AG04450 (cell line): ENCODE measurements around the gene PACRG. TPM values are rescaled to one million over a fixed set of nuclear protein-coding genes. Genes with fewer than 3 reads are reported as not detected.

Experiments used
- CTCF ChIA-PET: fragments of 300-600, 350-600 bp; formaldehyde crosslinking; extraction: SDS; loops from one replicate; lab custom pipeline; 2022; ENCODE audit warnings: antibody characterized with exemption, inconsistent platforms; lab: Charles Lee
- POLR2A ChIA-PET: fragments of 350-600 bp; formaldehyde crosslinking; extraction: SDS; loops from one replicate; lab custom pipeline; 2021; ENCODE audit warnings: antibody characterized with exemption, inconsistent platforms; lab: Yijun Ruan, JAX
- DNase-seq: peaks from one replicate; pipeline ENCODE4 v3.0.0-alpha.2; 2011; ENCODE audit warnings: low read depth, low spot score
- H3K27ac ChIP-seq: one replicate; pipeline ENCODE4 v1.5.1; 2012; ENCODE audit warnings: low read depth, low read length, control low read depth
- H3K27me3 ChIP-seq: one replicate; pipeline ENCODE4 v1.6.0; 2012; ENCODE audit warnings: low read length; ENCODE audit not compliant: control insufficient read depth, insufficient read depth
- H3K4me3 ChIP-seq: 2 replicates; pipeline ENCODE4 v1.5.1; 2011; ENCODE audit warnings: mild to moderate bottlenecking, low read depth, low read length, control low read depth
- H3K9me3 ChIP-seq: 2 replicates; pipeline ENCODE4 v1.5.1; 2012; ENCODE audit warnings: low read length; ENCODE audit not compliant: control insufficient read depth, insufficient read depth
- CTCF ChIP-seq: IDR thresholded peaks from 2 replicates; pipeline ENCODE4 v1.5.1; 2011; ENCODE audit warnings: low read depth, low read length, control low read depth, inconsistent platforms
- polyA plus RNA-seq: library from polyadenylated mRNA; depleted of rRNA; stranded (reverse); fragments of >200 nt; gene quantifications from 2 replicates; pipeline ENCODE4 v1.2.3, GENCODE V29; 2011

Gene PACRG
- polyA plus RNA-seq, 1 experiment = not detected

- no peak overlapping the region for H3K4me3 ChIP-seq
- ChIA-PET CTCF (no interaction called here), POLR2A (no interaction called here)
- H3K27ac ChIP-seq = no peak overlapping the region
- DNase-seq = no peak
- no peaks in the 10 kb centered on the region; the same call in 1 of the 2 replicates for H3K9me3 ChIP-seq
- no peaks in the 10 kb centered on the region for H3K27me3 ChIP-seq
- TF ChIP-seq CTCF = no peak
Measured at GRCh38 chr6:162681447-162681846, 46.3 kb upstream of the PACRG start.

GRCh38 chr6:162683135-162683534 is 44.6 kb upstream of the PACRG start:
- H3K27me3 ChIP-seq = no peaks in the 10 kb centered on the region
- DNase-seq = no peak
- TF ChIP-seq CTCF = no peak
- H3K9me3 ChIP-seq = no peaks in the 10 kb centered on the region; the same call in 1 of the 2 replicates
- ChIA-PET CTCF (no interaction called here), POLR2A (no interaction called here)
- no peak overlapping the region for H3K27ac ChIP-seq
- no peak overlapping the region for H3K4me3 ChIP-seq

GRCh38 chr6:162684052-162684451 is 43.7 kb upstream of the PACRG start:
- H3K4me3 ChIP-seq = no peak overlapping the region
- no peaks in the 10 kb centered on the region; the same call in 1 of the 2 replicates for H3K9me3 ChIP-seq
- CTCF ChIA-PET = no interaction called here
- no peak overlapping the region for H3K27ac ChIP-seq
- POLR2A ChIA-PET = no interaction called here
- TF ChIP-seq CTCF = no peak
- no peak for DNase-seq
- H3K27me3 ChIP-seq = no peaks in the 10 kb centered on the region

GRCh38 chr6:162684961-162685360 is 42.8 kb upstream of the PACRG start:
- Histone ChIP-seq H3K4me3 (no peak overlapping the region), H3K9me3 (no peaks in the 10 kb centered on the region; the same call in 1 of the 2 replicates), H3K27ac (no peak overlapping the region), H3K27me3 (no peaks in the 10 kb centered on the region)
- ChIA-PET CTCF (no interaction called here), POLR2A (no interaction called here)
- DNase-seq = no peak
- TF ChIP-seq CTCF = no peak

- POLR2A ChIA-PET = no interaction called here
- H3K4me3 ChIP-seq = no peak overlapping the region
- H3K9me3 ChIP-seq = no peaks in the 10 kb centered on the region; the same call in 1 of the 2 replicates
- H3K27me3 ChIP-seq = no peaks in the 10 kb centered on the region
- no peak for TF ChIP-seq CTCF
- CTCF ChIA-PET = no interaction called here
- H3K27ac ChIP-seq = no peak overlapping the region
- DNase-seq = no peak
Measured at GRCh38 chr6:162685586-162685985, 42.2 kb upstream of the PACRG start.
